Ascending aorta (tissue), 2 donors: Measurements from ENCODE around the gene IL10. TPM values are rescaled to one million over a fixed set of nuclear protein-coding genes. Genes with fewer than 3 reads are reported as not detected.
"Not testable (repeated sequence)": the region's sequence is repeated elsewhere in the genome, so short reads cannot be mapped to it uniquely, and the experiment has no call there.

ENCODE experiments used
- DNase-seq, 2 donors: peaks; one replicate each; pipeline ENCODE4 v3.0.0-alpha.2; 2019; ENCODE audit warnings: low spot score in 2 of 2
- H3K27ac ChIP-seq, 2 donors: fragments of 200-600 bp; sonication (generic); one replicate each; pipeline ENCODE4 v1.5.1; 2016 to 2017; ENCODE audit warnings: mild to moderate bottlenecking in 1 of 2
- H3K27me3 ChIP-seq: fragments of 200-600 bp; sonication (generic); one replicate; pipeline ENCODE4 v1.5.1; 2017
- H3K36me3 ChIP-seq, 2 donors: fragments of 200-600 bp; sonication (generic); one replicate each; pipeline ENCODE4 v1.5.1; 2016
- H3K4me1 ChIP-seq, 2 donors: fragments of 200-600 bp; sonication (generic); one replicate each; pipeline ENCODE4 v1.5.1; 2016 to 2017; ENCODE audit warnings: mild to moderate bottlenecking in 1 of 2
- H3K4me3 ChIP-seq, 2 donors: fragments of 200-600 bp; sonication (generic); one replicate each; pipeline ENCODE4 v1.5.1; 2016 to 2017; ENCODE audit warnings: mild to moderate bottlenecking in 1 of 2
- H3K9me3 ChIP-seq, 2 donors: fragments of 200-600 bp; sonication (generic); one replicate each; pipeline ENCODE4 v1.5.1; 2016
- CTCF ChIP-seq, 3 experiments: fragments of 200-600 bp in 2 of 3; fragments of 450-650 bp in 1 of 3; sonication (generic) in 2 of 3; IDR thresholded peaks; one replicate each; pipeline ENCODE4 v1.5.1; 2016 to 2019; ENCODE audit warnings: antibody characterized with exemption in 3 of 3, mild to moderate bottlenecking in 1 of 3, moderate library complexity in 1 of 3
- intact Hi-C: fragments of 100-400 bp; cut with DNase I; formaldehyde crosslinking; loops from one replicate; pipeline ENCODE4 v1.15.1; 2023
- total RNA-seq: library from RNA; depleted of rRNA; stranded (reverse); fragments of >200 nt; gene quantifications from one replicate; pipeline ENCODE4 v1.1.0, GENCODE V29; 2016

Gene IL10
- total RNA-seq, 1 donor from 2014 or later, result 1.6 TPM

DNA sequence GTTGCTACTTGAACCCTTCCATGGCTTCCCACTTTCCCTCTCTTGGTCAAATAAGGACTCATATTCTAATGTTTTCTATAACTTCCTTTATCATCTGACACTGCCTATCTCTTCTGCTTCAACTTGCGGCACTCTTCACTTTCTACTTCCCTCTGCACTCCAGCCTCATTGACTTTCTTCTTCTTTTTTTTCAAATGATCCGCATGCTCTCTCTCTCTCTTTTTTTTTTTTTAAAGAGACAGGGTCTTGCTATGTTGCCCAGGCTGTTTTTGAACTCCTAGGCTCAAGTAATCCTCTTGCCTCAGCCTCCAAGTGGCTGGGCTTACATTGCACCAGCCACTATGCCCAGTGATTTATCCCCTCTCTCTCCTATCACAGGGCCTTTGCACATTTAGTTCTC lies 7.3 kb upstream of the IL10 start:
- intact Hi-C loops, result no loop called here
- no peak overlapping the region for H3K27ac ChIP-seq
- no peaks in the 10 kb centered on the region for H3K9me3 ChIP-seq
- no peaks in the 10 kb centered on the region for H3K4me1 ChIP-seq
- no peaks in the 10 kb centered on the region for H3K27me3 ChIP-seq
- no peak overlapping the region for H3K4me3 ChIP-seq
- no peak for DNase-seq
- no peak for TF ChIP-seq CTCF (IDR thresholded peaks at IDR 0.05)
- H3K36me3 ChIP-seq, result no peaks in the 10 kb centered on the region

DNA sequence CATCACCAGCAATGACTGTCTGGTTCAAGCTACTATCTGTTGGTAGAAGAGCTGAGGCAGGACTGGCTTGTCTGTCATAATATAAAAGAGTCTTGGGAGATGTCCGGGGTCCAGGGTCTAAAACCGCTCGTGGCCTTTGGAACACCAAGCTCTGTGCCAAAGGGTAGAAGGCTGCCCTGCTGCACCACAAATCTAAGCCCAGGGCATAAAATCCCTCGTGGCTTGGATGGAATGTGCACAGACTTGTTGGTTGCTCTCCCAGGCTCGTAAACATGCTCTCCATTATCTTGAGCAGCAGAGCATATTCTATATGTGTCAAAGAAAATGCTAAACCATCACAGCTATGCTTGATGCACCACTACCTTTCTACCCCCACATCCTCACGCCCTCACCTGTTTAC lies 6.6 kb upstream of the IL10 start:
- intact Hi-C loops, H3K4me3 ChIP-seq, H3K4me1 ChIP-seq, H3K27ac ChIP-seq, H3K36me3 ChIP-seq, H3K27me3 ChIP-seq, H3K9me3 ChIP-seq, DNase-seq: not testable (repeated sequence)

- no peak for DNase-seq
- H3K36me3 ChIP-seq, result no peaks in the 10 kb centered on the region
- intact Hi-C loops, result no loop called here
- no peaks in the 10 kb centered on the region for H3K4me1 ChIP-seq
- H3K9me3 ChIP-seq, result no peaks in the 10 kb centered on the region
- H3K27me3 ChIP-seq, result no peaks in the 10 kb centered on the region
- H3K27ac ChIP-seq, result no peak overlapping the region
- TF ChIP-seq CTCF (IDR thresholded peaks at IDR 0.05), result no peak
- no peak overlapping the region for H3K4me3 ChIP-seq
Measured at GRCh38 chr1:206778031-206778430, 5.7 kb upstream of the IL10 start.

DNA sequence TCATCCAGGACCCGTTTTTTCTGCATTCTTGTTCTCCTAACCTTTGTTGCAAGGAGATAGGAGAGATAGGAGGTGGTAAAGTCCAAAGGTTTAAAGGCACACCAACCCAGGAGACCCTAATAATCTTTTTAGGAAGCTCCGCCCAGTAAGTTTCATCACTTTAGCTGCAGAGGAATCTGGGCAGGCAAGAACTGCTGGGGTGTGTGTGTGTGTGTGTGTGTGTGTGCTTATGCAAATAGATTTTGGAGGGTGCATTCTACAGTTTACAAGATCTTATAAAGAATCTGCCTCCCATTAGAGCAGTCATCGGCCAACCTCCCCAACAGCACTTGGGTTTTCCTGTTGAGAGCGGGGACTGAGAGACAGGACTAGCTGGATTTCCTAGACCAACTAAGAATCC lies 3.9 kb upstream of the IL10 start:
- no peak for DNase-seq
- Histone ChIP-seq H3K27ac (no peak overlapping the region), H3K4me3 (no peak overlapping the region), H3K4me1 (no peaks in the 10 kb centered on the region), H3K27me3 (no peaks in the 10 kb centered on the region), H3K9me3 (no peaks in the 10 kb centered on the region), H3K36me3 (no peaks in the 10 kb centered on the region)
- intact Hi-C loops, result no loop called here
- no peak for TF ChIP-seq CTCF (IDR thresholded peaks at IDR 0.05)

- Histone ChIP-seq H3K36me3 (no peaks in the 10 kb centered on the region), H3K9me3 (no peaks in the 10 kb centered on the region), H3K27ac (no peak overlapping the region), H3K4me3 (no peak overlapping the region), H3K4me1 (no peaks in the 10 kb centered on the region), H3K27me3 (no peaks in the 10 kb centered on the region)
- intact Hi-C loops, result no loop called here
- no peak for DNase-seq
- TF ChIP-seq CTCF (IDR thresholded peaks at IDR 0.05), result no peak
Measured at GRCh38 chr1:206774093-206774492, 1.8 kb upstream of the IL10 start.

- Histone ChIP-seq H3K27ac (peak overlapping the region in 1 of 2 donors; percentile 34), H3K9me3 (no peaks in the 10 kb centered on the region), H3K36me3 (no peaks in the 10 kb centered on the region), H3K27me3 (no peaks in the 10 kb centered on the region), H3K4me1 (no peaks in the 10 kb centered on the region), H3K4me3 (no peak overlapping the region)
- no peak for TF ChIP-seq CTCF (IDR thresholded peaks at IDR 0.05)
- intact Hi-C loops, result no loop called here
- DNase-seq, result no peak
Measured at GRCh38 chr1:206771338-206771692, 979 bp downstream of the IL10 start.
